Hepatocyte (in vitro differentiated cells): ENCODE results near the gene CNOT4.

Source experiments
- CTCF ChIP-seq: fragments of 200-600 bp; sonication (generic); IDR thresholded peaks from 2 replicates; pipeline ENCODE4 v1.5.1; 2016; ENCODE audit warnings: antibody characterized with exemption, mild to moderate bottlenecking; ENCODE audit not compliant: poor library complexity
- EZH2 ChIP-seq: fragments of 200-600 bp; sonication (generic); IDR thresholded peaks from 2 replicates; pipeline ENCODE4 v1.6.1; 2016; ENCODE audit warnings: antibody characterized with exemption, mild to moderate bottlenecking, borderline replicate concordance

- TF ChIP-seq CTCF (no peak), EZH2 (no peak)
These were observed 99.4 kb downstream of the CNOT4 start for GRCh38 chr7:135410543-135410942.
